GM23338 (cell line): Measurements from ENCODE around the gene MTX3. TPM values are rescaled to one million over a fixed set of nuclear protein-coding genes. Genes with fewer than 3 reads are reported as not detected.

Experiments
- ATAC-seq: fragments of 200-7000 bp; cut with Tn5 transposase; 3 replicates; pipeline ENCODE4 v1.9.1; 2020
- DNase-seq: peaks from one replicate; pipeline ENCODE4 v3.0.0-alpha.2; 2015; ENCODE audit warnings: low spot score
- H2AFZ ChIP-seq: fragments of 200-600 bp; sonication (generic); 2 replicates; pipeline ENCODE4 v1.8.0; 2016; ENCODE audit warnings: antibody characterized with exemption, mild to moderate bottlenecking, moderate library complexity
- H3F3A ChIP-seq: fragments of 200-600 bp; sonication (generic); replicated peaks from 2 replicates; pipeline ENCODE4 v1.8.0; 2017; ENCODE audit warnings: antibody characterized with exemption, mixed run types, low read depth
- H3K27ac ChIP-seq: fragments of 200-600 bp; sonication (generic); 2 replicates; pipeline ENCODE4 v1.6.1; 2016; ENCODE audit warnings: low read depth
- H3K27me3 ChIP-seq: fragments of 200-600 bp; sonication (generic); 2 replicates; pipeline ENCODE4 v1.8.0; 2016; ENCODE audit warnings: mild to moderate bottlenecking, mixed run types, moderate library complexity; ENCODE audit not compliant: insufficient read depth
- H3K36me3 ChIP-seq: fragments of 200-600 bp; sonication (generic); 2 replicates; pipeline ENCODE4 v1.8.0; 2016; ENCODE audit warnings: mild to moderate bottlenecking; ENCODE audit not compliant: insufficient read depth
- H3K4me1 ChIP-seq: fragments of 200-600 bp; sonication (generic); 2 replicates; pipeline ENCODE4 v1.8.0; 2016; ENCODE audit warnings: mild to moderate bottlenecking, moderate library complexity; ENCODE audit not compliant: insufficient read depth
- H3K4me2 ChIP-seq: fragments of 200-600 bp; sonication (generic); 2 replicates; pipeline ENCODE4 v1.7.1; 2017; ENCODE audit warnings: mixed run types
- H3K4me3 ChIP-seq: fragments of 200-600 bp; sonication (generic); 2 replicates; pipeline ENCODE4 v1.6.1; 2016; ENCODE audit warnings: mixed run types
- H3K79me2 ChIP-seq: fragments of 200-600 bp; sonication (generic); replicated peaks from 2 replicates; pipeline ENCODE4 v1.8.0; 2017; ENCODE audit warnings: mild to moderate bottlenecking; ENCODE audit not compliant: insufficient read depth
- H3K9me2 ChIP-seq: fragments of 200-600 bp; sonication (generic); 2 replicates; pipeline ENCODE4 v1.8.0; 2017; ENCODE audit not compliant: insufficient read depth
- H4K20me1 ChIP-seq: fragments of 200-600 bp; sonication (generic); replicated peaks from 2 replicates; pipeline ENCODE4 v1.8.0; 2017; ENCODE audit warnings: mild to moderate bottlenecking; ENCODE audit not compliant: insufficient read depth
- H3K27ac Mint-ChIP-seq: 2 replicates; pipeline ENCODE4 v1.8.0; 2020; ENCODE audit warnings: inconsistent platforms, mild to moderate bottlenecking, moderate library complexity, mixed read lengths
- H3K27me3 Mint-ChIP-seq: 3 replicates; pipeline ENCODE4 v1.8.0; 2022; ENCODE audit warnings: low read depth, mild to moderate bottlenecking, moderate library complexity, mixed read lengths, inconsistent platforms; ENCODE audit not compliant: insufficient read depth, poor library complexity
- H3K36me3 Mint-ChIP-seq: 3 replicates; pipeline ENCODE4 v1.8.0; 2021; ENCODE audit warnings: low read depth, mild to moderate bottlenecking, inconsistent platforms, moderate library complexity, mixed read lengths
- H3K4me1 Mint-ChIP-seq: 3 replicates; pipeline ENCODE4 v1.8.0; 2020; ENCODE audit warnings: mild to moderate bottlenecking, inconsistent platforms, mixed read lengths
- H3K4me3 Mint-ChIP-seq: 3 replicates; pipeline ENCODE4 v1.8.0; 2021; ENCODE audit warnings: moderate library complexity, mild to moderate bottlenecking, inconsistent platforms, mixed read lengths
- H3K9me3 Mint-ChIP-seq: 3 replicates; pipeline ENCODE4 v1.8.0; 2020; ENCODE audit warnings: moderate library complexity, mild to moderate bottlenecking, inconsistent platforms, mixed read lengths
- CREB1 ChIP-seq: fragments of 250-450 bp; sonication (Bioruptor Pico); IDR thresholded peaks from 2 replicates; pipeline ENCODE4 v1.5.0; 2020; ENCODE audit warnings: low read depth, mild to moderate bottlenecking, moderate library complexity
- EZH2 ChIP-seq: fragments of 200-600 bp; sonication (generic); IDR thresholded peaks from one replicate; pipeline ENCODE4 v1.8.0; 2017; ENCODE audit warnings: antibody characterized with exemption, mild to moderate bottlenecking, low read depth; ENCODE audit not compliant: unreplicated experiment
- EZH2phosphoT487 ChIP-seq: fragments of 200-600 bp; sonication (generic); IDR thresholded peaks from one replicate; pipeline ENCODE4 v1.8.1; 2018; ENCODE audit warnings: antibody characterized with exemption; ENCODE audit not compliant: unreplicated experiment
- JUNB ChIP-seq: IDR thresholded peaks from one replicate; pipeline ENCODE4 v1.6.1; 2016; ENCODE audit warnings: antibody characterized with exemption; ENCODE audit not compliant: unreplicated experiment
- NANOG ChIP-seq: IDR thresholded peaks from 2 replicates; pipeline ENCODE4 v1.6.1; 2016; ENCODE audit warnings: antibody characterized with exemption, borderline replicate concordance
- POLR2AphosphoS5 ChIP-seq: IDR thresholded peaks from 2 replicates; pipeline ENCODE4 v1.6.1; 2016; ENCODE audit warnings: antibody characterized with exemption, low read depth
- STAT1 ChIP-seq: IDR thresholded peaks from one replicate; pipeline ENCODE4 v1.6.1; 2016; ENCODE audit warnings: antibody characterized with exemption; ENCODE audit not compliant: unreplicated experiment
- ZNF114 ChIP-seq: fragments of 250-450 bp; sonication (Bioruptor Pico); IDR thresholded peaks from 2 replicates; pipeline ENCODE4 v1.5.0; 2020; ENCODE audit warnings: mild to moderate bottlenecking, moderate library complexity
- ZNF331 ChIP-seq: fragments of 250-450 bp; sonication (Bioruptor Pico); IDR thresholded peaks from 2 replicates; pipeline ENCODE4 v1.5.0; 2020; ENCODE audit warnings: low read depth, mild to moderate bottlenecking, moderate library complexity
- polyA plus RNA-seq: library from polyadenylated mRNA; unstranded; fragments of >200 nt; fragmentation: Nextera tagmentation; extraction: Ambion mirVana; gene quantifications from 2 replicates; pipeline ENCODE4 v1.2.1, GENCODE V29; 2016
- total RNA-seq: library from RNA; depleted of rRNA; stranded (reverse); fragments of >200 nt; shearing (Covaris generic); gene quantifications from 2 replicates; pipeline ENCODE4 v1.2.3, GENCODE V29; 2014
- TF ChIP-seq, protein P1 (sequence below), 2 experiments: fragments of 200-600 bp in 1 of 2; sonication (generic) in 1 of 2; conservative IDR thresholded peaks; 2 replicates each; pipeline versions ENCODE4 v1.5.1 to v1.6.1; 2016 to 2017; ENCODE audit warnings: antibody characterized with exemption in 2 of 2, low read depth in 2 of 2, mild to moderate bottlenecking in 2 of 2, moderate library complexity in 1 of 2
- TF ChIP-seq, protein P2 (sequence below): IDR thresholded peaks from 2 replicates; pipeline ENCODE4 v1.6.1; 2016; ENCODE audit warnings: antibody characterized with exemption
- TF ChIP-seq, protein P3 (sequence below): fragments of 250-450 bp; sonication (Bioruptor Pico); IDR thresholded peaks from 2 replicates; pipeline ENCODE4 v1.5.0; 2020; ENCODE audit warnings: mild to moderate bottlenecking, moderate library complexity
- TF ChIP-seq, protein P4 (sequence below): IDR thresholded peaks from one replicate; pipeline ENCODE4 v1.6.1; 2018; ENCODE audit warnings: antibody characterized with exemption; ENCODE audit not compliant: unreplicated experiment

Gene MTX3
- total and polyA plus RNA-seq, 2 experiments from 2014 or later: 11.3 to 33.8 TPM

DNA sequence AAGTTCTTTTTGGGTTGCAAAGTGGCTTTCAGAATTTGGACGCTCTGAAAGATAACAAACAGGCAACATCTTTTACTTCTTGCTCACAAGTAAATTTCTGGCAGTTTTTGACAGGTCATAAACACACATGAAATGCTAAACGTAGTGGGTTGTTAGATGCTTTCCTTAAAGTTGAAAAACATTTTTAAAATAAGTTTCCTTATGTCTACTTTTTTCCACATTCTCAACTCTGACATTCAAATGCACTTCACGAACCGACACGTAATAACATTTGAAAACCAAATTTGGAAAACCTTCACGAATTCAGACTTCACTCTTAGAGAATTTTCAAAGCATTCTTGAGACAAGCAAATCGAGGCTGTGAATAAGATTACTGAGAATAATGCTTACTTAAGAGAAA lies 26.9 kb downstream of the MTX3 start:
- Histone ChIP-seq H2AFZ (no peak overlapping the region), H3K27me3 (no peaks in the 10 kb centered on the region), H3K9me2 (peaks cover 6% of the 10 kb centered on the region; the same call in 1 of the 2 replicates), H3K27ac (no peak overlapping the region), H3K79me2 (no peaks in the 10 kb centered on the region), H4K20me1 (no peaks in the 10 kb centered on the region), H3K4me2 (no peak overlapping the region), H3K4me1 (no peaks in the 10 kb centered on the region), H3F3A (no peaks in the 10 kb centered on the region), H3K36me3 (no peaks in the 10 kb centered on the region), H3K4me3 (no peak overlapping the region)
- H3K9me3 Mint-ChIP-seq: no peaks in the 10 kb centered on the region
- no peak for TF ChIP-seq CREB1 (CRISPR knock-in tag)
- TF ChIP-seq, protein P1, sequence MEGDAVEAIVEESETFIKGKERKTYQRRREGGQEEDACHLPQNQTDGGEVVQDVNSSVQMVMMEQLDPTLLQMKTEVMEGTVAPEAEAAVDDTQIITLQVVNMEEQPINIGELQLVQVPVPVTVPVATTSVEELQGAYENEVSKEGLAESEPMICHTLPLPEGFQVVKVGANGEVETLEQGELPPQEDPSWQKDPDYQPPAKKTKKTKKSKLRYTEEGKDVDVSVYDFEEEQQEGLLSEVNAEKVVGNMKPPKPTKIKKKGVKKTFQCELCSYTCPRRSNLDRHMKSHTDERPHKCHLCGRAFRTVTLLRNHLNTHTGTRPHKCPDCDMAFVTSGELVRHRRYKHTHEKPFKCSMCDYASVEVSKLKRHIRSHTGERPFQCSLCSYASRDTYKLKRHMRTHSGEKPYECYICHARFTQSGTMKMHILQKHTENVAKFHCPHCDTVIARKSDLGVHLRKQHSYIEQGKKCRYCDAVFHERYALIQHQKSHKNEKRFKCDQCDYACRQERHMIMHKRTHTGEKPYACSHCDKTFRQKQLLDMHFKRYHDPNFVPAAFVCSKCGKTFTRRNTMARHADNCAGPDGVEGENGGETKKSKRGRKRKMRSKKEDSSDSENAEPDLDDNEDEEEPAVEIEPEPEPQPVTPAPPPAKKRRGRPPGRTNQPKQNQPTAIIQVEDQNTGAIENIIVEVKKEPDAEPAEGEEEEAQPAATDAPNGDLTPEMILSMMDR (conservative IDR thresholded peaks at IDR 0.05; ENCODE audit: low read depth in 2 of 2): no peak
- TF ChIP-seq, protein P2, sequence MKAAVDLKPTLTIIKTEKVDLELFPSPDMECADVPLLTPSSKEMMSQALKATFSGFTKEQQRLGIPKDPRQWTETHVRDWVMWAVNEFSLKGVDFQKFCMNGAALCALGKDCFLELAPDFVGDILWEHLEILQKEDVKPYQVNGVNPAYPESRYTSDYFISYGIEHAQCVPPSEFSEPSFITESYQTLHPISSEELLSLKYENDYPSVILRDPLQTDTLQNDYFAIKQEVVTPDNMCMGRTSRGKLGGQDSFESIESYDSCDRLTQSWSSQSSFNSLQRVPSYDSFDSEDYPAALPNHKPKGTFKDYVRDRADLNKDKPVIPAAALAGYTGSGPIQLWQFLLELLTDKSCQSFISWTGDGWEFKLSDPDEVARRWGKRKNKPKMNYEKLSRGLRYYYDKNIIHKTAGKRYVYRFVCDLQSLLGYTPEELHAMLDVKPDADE: no peak
- no peak for TF ChIP-seq ZNF114
- no peak for TF ChIP-seq NANOG
- TF ChIP-seq, protein P3, sequence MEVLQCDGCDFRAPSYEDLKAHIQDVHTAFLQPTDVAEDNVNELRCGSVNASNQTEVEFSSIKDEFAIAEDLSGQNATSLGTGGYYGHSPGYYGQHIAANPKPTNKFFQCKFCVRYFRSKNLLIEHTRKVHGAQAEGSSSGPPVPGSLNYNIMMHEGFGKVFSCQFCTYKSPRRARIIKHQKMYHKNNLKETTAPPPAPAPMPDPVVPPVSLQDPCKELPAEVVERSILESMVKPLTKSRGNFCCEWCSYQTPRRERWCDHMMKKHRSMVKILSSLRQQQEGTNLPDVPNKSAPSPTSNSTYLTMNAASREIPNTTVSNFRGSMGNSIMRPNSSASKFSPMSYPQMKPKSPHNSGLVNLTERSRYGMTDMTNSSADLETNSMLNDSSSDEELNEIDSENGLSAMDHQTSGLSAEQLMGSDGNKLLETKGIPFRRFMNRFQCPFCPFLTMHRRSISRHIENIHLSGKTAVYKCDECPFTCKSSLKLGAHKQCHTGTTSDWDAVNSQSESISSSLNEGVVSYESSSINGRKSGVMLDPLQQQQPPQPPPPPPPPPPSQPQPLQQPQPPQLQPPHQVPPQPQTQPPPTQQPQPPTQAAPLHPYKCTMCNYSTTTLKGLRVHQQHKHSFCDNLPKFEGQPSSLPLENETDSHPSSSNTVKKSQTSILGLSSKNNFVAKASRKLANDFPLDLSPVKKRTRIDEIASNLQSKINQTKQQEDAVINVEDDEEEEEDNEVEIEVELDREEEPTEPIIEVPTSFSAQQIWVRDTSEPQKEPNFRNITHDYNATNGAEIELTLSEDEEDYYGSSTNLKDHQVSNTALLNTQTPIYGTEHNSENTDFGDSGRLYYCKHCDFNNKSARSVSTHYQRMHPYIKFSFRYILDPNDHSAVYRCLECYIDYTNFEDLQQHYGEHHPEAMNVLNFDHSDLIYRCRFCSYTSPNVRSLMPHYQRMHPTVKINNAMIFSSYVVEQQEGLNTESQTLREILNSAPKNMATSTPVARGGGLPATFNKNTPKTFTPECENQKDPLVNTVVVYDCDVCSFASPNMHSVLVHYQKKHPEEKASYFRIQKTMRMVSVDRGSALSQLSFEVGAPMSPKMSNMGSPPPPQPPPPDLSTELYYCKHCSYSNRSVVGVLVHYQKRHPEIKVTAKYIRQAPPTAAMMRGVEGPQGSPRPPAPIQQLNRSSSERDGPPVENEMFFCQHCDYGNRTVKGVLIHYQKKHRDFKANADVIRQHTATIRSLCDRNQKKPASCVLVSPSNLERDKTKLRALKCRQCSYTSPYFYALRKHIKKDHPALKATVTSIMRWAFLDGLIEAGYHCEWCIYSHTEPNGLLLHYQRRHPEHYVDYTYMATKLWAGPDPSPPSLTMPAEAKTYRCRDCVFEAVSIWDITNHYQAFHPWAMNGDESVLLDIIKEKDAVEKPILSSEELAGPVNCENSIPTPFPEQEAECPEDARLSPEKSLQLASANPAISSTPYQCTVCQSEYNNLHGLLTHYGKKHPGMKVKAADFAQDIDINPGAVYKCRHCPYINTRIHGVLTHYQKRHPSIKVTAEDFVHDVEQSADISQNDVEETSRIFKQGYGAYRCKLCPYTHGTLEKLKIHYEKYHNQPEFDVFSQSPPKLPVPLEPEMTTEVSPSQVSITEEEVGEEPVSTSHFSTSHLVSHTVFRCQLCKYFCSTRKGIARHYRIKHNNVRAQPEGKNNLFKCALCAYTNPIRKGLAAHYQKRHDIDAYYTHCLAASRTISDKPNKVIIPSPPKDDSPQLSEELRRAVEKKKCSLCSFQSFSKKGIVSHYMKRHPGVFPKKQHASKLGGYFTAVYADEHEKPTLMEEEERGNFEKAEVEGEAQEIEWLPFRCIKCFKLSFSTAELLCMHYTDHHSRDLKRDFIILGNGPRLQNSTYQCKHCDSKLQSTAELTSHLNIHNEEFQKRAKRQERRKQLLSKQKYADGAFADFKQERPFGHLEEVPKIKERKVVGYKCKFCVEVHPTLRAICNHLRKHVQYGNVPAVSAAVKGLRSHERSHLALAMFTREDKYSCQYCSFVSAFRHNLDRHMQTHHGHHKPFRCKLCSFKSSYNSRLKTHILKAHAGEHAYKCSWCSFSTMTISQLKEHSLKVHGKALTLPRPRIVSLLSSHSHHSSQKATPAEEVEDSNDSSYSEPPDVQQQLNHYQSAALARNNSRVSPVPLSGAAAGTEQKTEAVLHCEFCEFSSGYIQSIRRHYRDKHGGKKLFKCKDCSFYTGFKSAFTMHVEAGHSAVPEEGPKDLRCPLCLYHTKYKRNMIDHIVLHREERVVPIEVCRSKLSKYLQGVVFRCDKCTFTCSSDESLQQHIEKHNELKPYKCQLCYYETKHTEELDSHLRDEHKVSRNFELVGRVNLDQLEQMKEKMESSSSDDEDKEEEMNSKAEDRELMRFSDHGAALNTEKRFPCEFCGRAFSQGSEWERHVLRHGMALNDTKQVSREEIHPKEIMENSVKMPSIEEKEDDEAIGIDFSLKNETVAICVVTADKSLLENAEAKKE: no peak
- TF ChIP-seq EZH2: no peak
- no peak for TF ChIP-seq STAT1
- no peak for TF ChIP-seq JUNB
- no peak for TF ChIP-seq ZNF331
- TF ChIP-seq POLR2AphosphoS5: no peak
- TF ChIP-seq EZH2phosphoT487: no peak
- TF ChIP-seq, protein P4, sequence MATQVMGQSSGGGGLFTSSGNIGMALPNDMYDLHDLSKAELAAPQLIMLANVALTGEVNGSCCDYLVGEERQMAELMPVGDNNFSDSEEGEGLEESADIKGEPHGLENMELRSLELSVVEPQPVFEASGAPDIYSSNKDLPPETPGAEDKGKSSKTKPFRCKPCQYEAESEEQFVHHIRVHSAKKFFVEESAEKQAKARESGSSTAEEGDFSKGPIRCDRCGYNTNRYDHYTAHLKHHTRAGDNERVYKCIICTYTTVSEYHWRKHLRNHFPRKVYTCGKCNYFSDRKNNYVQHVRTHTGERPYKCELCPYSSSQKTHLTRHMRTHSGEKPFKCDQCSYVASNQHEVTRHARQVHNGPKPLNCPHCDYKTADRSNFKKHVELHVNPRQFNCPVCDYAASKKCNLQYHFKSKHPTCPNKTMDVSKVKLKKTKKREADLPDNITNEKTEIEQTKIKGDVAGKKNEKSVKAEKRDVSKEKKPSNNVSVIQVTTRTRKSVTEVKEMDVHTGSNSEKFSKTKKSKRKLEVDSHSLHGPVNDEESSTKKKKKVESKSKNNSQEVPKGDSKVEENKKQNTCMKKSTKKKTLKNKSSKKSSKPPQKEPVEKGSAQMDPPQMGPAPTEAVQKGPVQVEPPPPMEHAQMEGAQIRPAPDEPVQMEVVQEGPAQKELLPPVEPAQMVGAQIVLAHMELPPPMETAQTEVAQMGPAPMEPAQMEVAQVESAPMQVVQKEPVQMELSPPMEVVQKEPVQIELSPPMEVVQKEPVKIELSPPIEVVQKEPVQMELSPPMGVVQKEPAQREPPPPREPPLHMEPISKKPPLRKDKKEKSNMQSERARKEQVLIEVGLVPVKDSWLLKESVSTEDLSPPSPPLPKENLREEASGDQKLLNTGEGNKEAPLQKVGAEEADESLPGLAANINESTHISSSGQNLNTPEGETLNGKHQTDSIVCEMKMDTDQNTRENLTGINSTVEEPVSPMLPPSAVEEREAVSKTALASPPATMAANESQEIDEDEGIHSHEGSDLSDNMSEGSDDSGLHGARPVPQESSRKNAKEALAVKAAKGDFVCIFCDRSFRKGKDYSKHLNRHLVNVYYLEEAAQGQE: no peak
- no peaks in the 10 kb centered on the region for H3K36me3 Mint-ChIP-seq
- no peak overlapping the region for H3K4me3 Mint-ChIP-seq
- DNase-seq: no peak
- no peak overlapping the region for H3K27ac Mint-ChIP-seq
- H3K27me3 Mint-ChIP-seq: peaks cover 3% of the 10 kb centered on the region
- no peak for ATAC-seq
- no peaks in the 10 kb centered on the region; the same call in 2 of the 3 replicates for H3K4me1 Mint-ChIP-seq
